Measurements from ENCODE around the gene SMC1B. TPM values are rescaled to one million over a fixed set of nuclear protein-coding genes. Genes with fewer than 3 reads are reported as not detected.

The SMC1B gene
- total RNA-seq, 2 experiments from 2014 or later, result 0.08 TPM; not detected in 1

- no peak for DNase-seq (ENCODE audit: low spot score)
- Histone ChIP-seq H3K4me3 (ENCODE audit: low read depth, low read length, poor library complexity, severe bottlenecking) (no peak overlapping the region), H4K20me1 (ENCODE audit: insufficient read depth, low read length) (no peaks in the 10 kb centered on the region), H3K4me2 (ENCODE audit: low read length) (no peak overlapping the region), H3K9me2 (ENCODE audit: insufficient read depth, low read length) (no peaks in the 10 kb centered on the region), H3K9me3 (ENCODE audit: low read length) (no peaks in the 10 kb centered on the region), H3K4me1 (ENCODE audit: insufficient read depth, low read length, poor library complexity, severe bottlenecking) (no peaks in the 10 kb centered on the region), H3K79me2 (ENCODE audit: insufficient read depth, low read depth, low read length) (no peaks in the 10 kb centered on the region), H3K36me3 (ENCODE audit: insufficient read depth, low read length) (peaks cover 63% of the 10 kb centered on the region), H2AFZ (ENCODE audit: low read length) (no peak overlapping the region), H3K27ac (ENCODE audit: low read depth, low read length, poor library complexity, severe bottlenecking) (no peak overlapping the region)
- ChIA-PET CTCF (ENCODE audit: unreplicated experiment) (no interaction called here), POLR2A (no interaction called here)
- no TSS peak for BruUV-seq (replicated peaks)
- intact Hi-C loops (cut with micrococcal nuclease; ENCODE audit: unreplicated experiment), result no loop called here
- no peak for TF ChIP-seq EZH2phosphoT487 (IDR thresholded peaks at IDR 0.05; ENCODE audit: borderline replicate concordance, low read depth, low read length)
- TF ChIP-seq, protein P1, sequence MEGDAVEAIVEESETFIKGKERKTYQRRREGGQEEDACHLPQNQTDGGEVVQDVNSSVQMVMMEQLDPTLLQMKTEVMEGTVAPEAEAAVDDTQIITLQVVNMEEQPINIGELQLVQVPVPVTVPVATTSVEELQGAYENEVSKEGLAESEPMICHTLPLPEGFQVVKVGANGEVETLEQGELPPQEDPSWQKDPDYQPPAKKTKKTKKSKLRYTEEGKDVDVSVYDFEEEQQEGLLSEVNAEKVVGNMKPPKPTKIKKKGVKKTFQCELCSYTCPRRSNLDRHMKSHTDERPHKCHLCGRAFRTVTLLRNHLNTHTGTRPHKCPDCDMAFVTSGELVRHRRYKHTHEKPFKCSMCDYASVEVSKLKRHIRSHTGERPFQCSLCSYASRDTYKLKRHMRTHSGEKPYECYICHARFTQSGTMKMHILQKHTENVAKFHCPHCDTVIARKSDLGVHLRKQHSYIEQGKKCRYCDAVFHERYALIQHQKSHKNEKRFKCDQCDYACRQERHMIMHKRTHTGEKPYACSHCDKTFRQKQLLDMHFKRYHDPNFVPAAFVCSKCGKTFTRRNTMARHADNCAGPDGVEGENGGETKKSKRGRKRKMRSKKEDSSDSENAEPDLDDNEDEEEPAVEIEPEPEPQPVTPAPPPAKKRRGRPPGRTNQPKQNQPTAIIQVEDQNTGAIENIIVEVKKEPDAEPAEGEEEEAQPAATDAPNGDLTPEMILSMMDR (conservative IDR thresholded peaks at IDR 0.05; ENCODE audit: low read length), result no peak
Observed at GRCh38 chr22:45336971-45337431, 76.4 kb downstream of the SMC1B start.

GRCh38 chr22:45335854-45336522 lies 77.4 kb downstream of the SMC1B start:
- H2AFZ ChIP-seq (ENCODE audit: low read length), result no peak overlapping the region
- ChIA-PET CTCF (ENCODE audit: unreplicated experiment) (no interaction called here), POLR2A (interaction anchor here (0.6 kb wide), 1 partner anchor 79 kb away, joined by 3 read pairs; no protein-coding TSS in a partner anchor)
- no peaks in the 10 kb centered on the region for H3K9me2 ChIP-seq (ENCODE audit: insufficient read depth, low read length)
- no peak for DNase-seq (ENCODE audit: low spot score)
- H3K36me3 ChIP-seq (ENCODE audit: insufficient read depth, low read length), result peaks cover 54% of the 10 kb centered on the region
- H4K20me1 ChIP-seq (ENCODE audit: insufficient read depth, low read length), result no peaks in the 10 kb centered on the region
- no peaks in the 10 kb centered on the region for H3K4me1 ChIP-seq (ENCODE audit: insufficient read depth, low read length, poor library complexity, severe bottlenecking)
- intact Hi-C loops (cut with micrococcal nuclease; ENCODE audit: unreplicated experiment), result no loop called here
- no peaks in the 10 kb centered on the region for H3K79me2 ChIP-seq (ENCODE audit: insufficient read depth, low read depth, low read length)
- TF ChIP-seq, protein P1 (conservative IDR thresholded peaks at IDR 0.05; ENCODE audit: low read length), result no peak
- no peak for TF ChIP-seq EZH2phosphoT487 (IDR thresholded peaks at IDR 0.05; ENCODE audit: borderline replicate concordance, low read depth, low read length)
- H3K27ac ChIP-seq (ENCODE audit: low read depth, low read length, poor library complexity, severe bottlenecking), result no peak overlapping the region
- no peak overlapping the region for H3K4me2 ChIP-seq (ENCODE audit: low read length)
- H3K9me3 ChIP-seq (ENCODE audit: low read length), result no peaks in the 10 kb centered on the region
- H3K4me3 ChIP-seq (ENCODE audit: low read depth, low read length, poor library complexity, severe bottlenecking), result no peak overlapping the region
- BruUV-seq (replicated peaks), result no TSS peak
